ENCODE data around the gene TMEM97. TPM values are rescaled to one million over a fixed set of nuclear protein-coding genes. Genes with fewer than 3 reads are reported as not detected.

TMEM97 gene
- total RNA-seq, 4 donors from 2014 or later, result 15.4 to 28.2 (median 20.9) TPM

DNA sequence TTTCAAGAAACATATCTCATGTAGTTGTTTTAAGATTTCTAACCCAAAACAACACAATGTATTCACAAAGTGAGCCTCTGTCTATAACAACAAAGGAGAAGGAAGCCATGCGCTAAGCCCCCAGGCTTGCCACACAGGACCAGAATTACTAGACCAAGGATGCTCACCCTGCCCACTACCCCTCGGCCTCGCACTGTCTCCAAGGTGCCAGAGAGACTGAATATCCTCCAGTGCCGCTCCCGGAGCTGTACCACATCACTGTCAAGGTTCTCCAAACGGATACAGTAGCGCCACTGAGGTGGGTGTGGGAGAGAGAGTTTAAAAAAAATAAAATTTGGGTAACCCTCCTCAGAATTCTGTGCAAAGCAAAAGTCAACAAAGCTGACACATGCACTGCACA lies 31.3 kb downstream of the TMEM97 start:
- WGBS, result 87% methylated on average over 7 of the region's 7 CpGs
- H3K9me3 ChIP-seq, result no peaks in the 10 kb centered on the region
- DNase-seq (ENCODE audit: low spot score in 2 of 2), result no peak
- no peak overlapping the region for H3K27ac ChIP-seq
- peaks cover 11% of the 10 kb centered on the region for H3K4me1 ChIP-seq
- TF ChIP-seq, protein P1, sequence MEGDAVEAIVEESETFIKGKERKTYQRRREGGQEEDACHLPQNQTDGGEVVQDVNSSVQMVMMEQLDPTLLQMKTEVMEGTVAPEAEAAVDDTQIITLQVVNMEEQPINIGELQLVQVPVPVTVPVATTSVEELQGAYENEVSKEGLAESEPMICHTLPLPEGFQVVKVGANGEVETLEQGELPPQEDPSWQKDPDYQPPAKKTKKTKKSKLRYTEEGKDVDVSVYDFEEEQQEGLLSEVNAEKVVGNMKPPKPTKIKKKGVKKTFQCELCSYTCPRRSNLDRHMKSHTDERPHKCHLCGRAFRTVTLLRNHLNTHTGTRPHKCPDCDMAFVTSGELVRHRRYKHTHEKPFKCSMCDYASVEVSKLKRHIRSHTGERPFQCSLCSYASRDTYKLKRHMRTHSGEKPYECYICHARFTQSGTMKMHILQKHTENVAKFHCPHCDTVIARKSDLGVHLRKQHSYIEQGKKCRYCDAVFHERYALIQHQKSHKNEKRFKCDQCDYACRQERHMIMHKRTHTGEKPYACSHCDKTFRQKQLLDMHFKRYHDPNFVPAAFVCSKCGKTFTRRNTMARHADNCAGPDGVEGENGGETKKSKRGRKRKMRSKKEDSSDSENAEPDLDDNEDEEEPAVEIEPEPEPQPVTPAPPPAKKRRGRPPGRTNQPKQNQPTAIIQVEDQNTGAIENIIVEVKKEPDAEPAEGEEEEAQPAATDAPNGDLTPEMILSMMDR (IDR thresholded peaks at IDR 0.05), result no peak
- TF ChIP-seq POLR2AphosphoS5 (IDR thresholded peaks at IDR 0.05) (no peak), POLR2A (IDR thresholded peaks at IDR 0.05) (no peak), EP300 (IDR thresholded peaks at IDR 0.05) (no peak)
- peaks cover 99% of the 10 kb centered on the region for H3K36me3 ChIP-seq
- H3K27me3 ChIP-seq, result no peaks in the 10 kb centered on the region
- H3K4me3 ChIP-seq, result no peak overlapping the region

DNA sequence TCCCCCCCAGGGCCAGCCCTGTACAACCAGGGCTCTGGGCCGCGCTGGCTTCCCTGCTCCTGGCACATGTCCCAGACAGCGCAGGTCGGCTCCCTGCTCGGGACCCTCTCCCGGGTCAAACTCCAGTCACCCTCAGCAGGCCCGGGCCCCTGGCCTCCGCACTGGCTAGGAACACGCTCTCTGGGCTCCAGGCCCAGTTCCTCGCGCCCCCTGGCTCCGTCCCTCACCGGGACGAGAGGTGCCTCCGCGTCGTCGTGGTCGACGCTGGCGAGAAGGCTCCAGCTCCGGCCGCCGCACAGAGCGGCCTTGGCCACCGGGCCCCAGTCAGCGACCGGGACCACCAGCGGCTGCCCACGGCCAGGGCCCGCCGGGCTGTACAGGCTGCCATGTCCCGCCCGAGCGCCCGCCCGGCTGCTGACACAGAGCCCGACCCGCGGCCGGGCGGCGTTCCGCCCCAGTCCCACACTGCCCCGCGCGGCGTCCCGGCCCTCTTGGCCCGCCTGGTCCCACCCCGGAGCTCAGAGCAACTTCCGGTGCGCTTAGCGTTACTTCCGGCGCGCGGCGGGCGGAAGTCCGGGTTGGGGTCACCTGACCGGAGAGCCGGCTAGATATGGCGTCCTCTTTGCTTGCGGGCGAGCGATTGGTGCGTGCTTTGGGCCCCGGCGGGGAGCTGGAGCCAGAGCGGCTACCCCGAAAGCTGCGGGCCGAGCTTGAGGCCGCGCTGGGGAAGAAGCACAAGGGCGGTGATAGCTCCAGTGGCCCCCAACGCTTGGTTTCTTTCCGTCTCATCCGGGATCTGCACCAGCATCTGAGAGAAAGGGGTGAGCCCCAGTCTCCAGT lies 38.3 kb downstream of the TMEM97 start, which contains the start of gene POLDIP2:
TSS of gene POLDIP2 (minus strand) at position 467 of the 840 bp plus-strand sequence. CDS start at position 388, 79 bp downstream.
- H3K4me3 ChIP-seq, result peak within 1 kb of the TSS; percentile 89
- TF ChIP-seq EP300 (IDR thresholded peaks at IDR 0.05) (no peak), POLR2A (IDR thresholded peaks at IDR 0.05) (peak; percentile 72 to 94), POLR2AphosphoS5 (IDR thresholded peaks at IDR 0.05) (peak in 2 of 3 donors; percentile 84 to 93)
- TF ChIP-seq, protein P1 (IDR thresholded peaks at IDR 0.05), result no peak
- peak within 1 kb of the TSS; percentile 87 for H3K27ac ChIP-seq
- no peaks in the 10 kb centered on the region for H3K27me3 ChIP-seq
- H3K4me1 ChIP-seq, result peaks cover 23% of the 10 kb centered on the region
- 0% methylated on average over 15 of the region's 80 CpGs for WGBS
- no peaks in the 10 kb centered on the region for H3K9me3 ChIP-seq
- DNase-seq (ENCODE audit: low spot score in 2 of 2), result peak; percentile 96 to 97
- H3K36me3 ChIP-seq, result peaks cover 61% of the 10 kb centered on the region

DNA sequence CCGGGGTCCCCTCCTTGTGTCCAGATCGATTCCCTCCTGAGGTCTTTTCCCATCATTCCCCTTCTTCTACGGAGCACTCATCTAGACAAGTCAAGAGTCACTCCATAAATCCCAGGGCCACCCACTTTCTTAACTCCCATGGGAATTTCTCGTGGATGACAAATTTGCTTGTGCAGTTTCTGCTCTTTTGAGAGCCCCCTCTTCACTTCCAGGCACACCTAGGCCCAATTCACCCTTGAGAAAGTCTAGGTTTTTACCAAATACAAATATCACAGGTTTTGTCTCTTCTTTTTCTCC lies 38.8 kb downstream of the TMEM97 start:
- no peaks in the 10 kb centered on the region for H3K27me3 ChIP-seq
- 6% methylated on average over 4 of the region's 4 CpGs for WGBS
- H3K4me1 ChIP-seq, result peaks cover 23% of the 10 kb centered on the region
- H3K4me3 ChIP-seq, result peak overlapping the region; percentile 89
- peak overlapping the region; percentile 87 for H3K27ac ChIP-seq
- peaks cover 61% of the 10 kb centered on the region for H3K36me3 ChIP-seq
- TF ChIP-seq, protein P1 (IDR thresholded peaks at IDR 0.05), result no peak
- no peak for TF ChIP-seq EP300 (IDR thresholded peaks at IDR 0.05)
- no peak for TF ChIP-seq POLR2AphosphoS5 (IDR thresholded peaks at IDR 0.05)
- TF ChIP-seq POLR2A (IDR thresholded peaks at IDR 0.05), result no peak
- no peaks in the 10 kb centered on the region for H3K9me3 ChIP-seq
- no peak for DNase-seq (ENCODE audit: low spot score in 2 of 2)

DNA sequence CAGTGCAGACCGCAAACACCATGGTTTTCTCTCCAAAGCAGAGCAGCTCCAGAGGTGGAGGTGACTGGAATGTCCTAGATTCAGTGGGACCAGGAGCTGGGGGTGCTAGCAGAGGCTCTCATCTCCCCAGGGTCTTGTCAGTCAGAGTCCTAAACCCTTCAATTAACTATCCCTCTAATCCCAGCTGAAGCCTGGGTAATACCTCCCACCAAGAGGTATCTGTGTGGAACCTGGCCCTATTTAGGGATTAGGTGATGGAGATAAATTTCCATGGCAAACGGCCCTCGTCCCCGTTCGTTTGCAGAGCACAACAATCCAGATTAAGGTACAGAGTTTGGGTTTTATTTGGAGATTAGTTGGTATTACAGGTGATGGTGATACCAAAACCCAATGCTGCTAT lies 44.2 kb downstream of the TMEM97 start:
- Histone ChIP-seq H3K27ac (no peak overlapping the region), H3K9me3 (no peaks in the 10 kb centered on the region), H3K4me3 (no peak overlapping the region), H3K36me3 (peaks cover 60% of the 10 kb centered on the region), H3K4me1 (peaks cover 4% of the 10 kb centered on the region), H3K27me3 (no peaks in the 10 kb centered on the region)
- TF ChIP-seq POLR2A (IDR thresholded peaks at IDR 0.05) (no peak), POLR2AphosphoS5 (IDR thresholded peaks at IDR 0.05) (no peak), EP300 (IDR thresholded peaks at IDR 0.05) (no peak)
- TF ChIP-seq, protein P1 (IDR thresholded peaks at IDR 0.05), result no peak
- 88% methylated on average over 5 of the region's 5 CpGs for WGBS
- no peak for DNase-seq (ENCODE audit: low spot score in 2 of 2)

DNA sequence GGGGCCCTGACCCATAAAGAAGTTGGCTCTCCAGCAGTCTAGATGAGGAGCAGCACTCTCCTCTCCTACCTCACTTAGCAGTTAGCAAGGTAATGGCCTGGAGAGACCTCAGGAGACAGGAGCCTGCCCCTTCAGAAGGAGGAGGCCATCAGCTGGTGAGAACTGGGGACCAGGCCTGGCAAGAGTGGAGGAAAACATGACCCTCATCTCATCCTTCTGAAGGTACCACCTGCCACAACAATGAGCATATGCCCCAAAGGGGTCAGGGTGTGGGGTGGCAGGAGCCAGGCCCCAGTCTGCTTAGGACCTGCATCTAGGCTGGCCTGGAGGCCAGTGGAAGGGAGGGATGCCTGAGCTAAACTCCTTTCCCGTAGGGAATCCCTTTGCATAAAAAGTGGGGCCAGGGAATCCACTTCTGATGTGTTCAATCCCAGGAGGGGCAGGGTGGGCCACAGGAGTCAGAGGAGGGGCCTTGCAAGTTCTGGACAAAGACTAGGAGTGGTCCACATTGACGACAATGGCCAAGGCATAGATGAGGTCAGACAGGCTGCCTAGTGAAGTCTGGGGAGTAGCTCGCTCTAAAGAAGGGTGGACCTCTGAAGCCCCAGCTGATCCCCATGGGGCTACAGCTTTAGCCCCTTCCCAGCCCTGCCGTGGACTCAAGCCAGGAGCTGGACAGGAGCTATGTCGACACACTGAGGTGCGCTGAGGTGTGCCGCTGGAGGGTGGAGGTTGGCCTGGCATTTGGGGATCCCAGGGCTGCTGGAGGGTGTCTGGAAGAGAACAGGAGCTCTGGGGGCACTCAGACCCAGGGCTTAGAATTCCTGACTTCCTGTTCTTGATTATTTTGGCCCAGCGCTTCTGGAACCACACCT lies 45.0 kb downstream of the TMEM97 start:
- Histone ChIP-seq H3K4me1 (no peaks in the 10 kb centered on the region), H3K4me3 (no peak overlapping the region), H3K27me3 (no peaks in the 10 kb centered on the region), H3K9me3 (no peaks in the 10 kb centered on the region), H3K36me3 (peaks cover 60% of the 10 kb centered on the region), H3K27ac (no peak overlapping the region)
- WGBS, result 89% methylated on average over 6 of the region's 8 CpGs
- DNase-seq (ENCODE audit: low spot score in 2 of 2), result no peak
- TF ChIP-seq POLR2A (IDR thresholded peaks at IDR 0.05), result no peak
- no peak for TF ChIP-seq POLR2AphosphoS5 (IDR thresholded peaks at IDR 0.05)
- TF ChIP-seq EP300 (IDR thresholded peaks at IDR 0.05), result no peak
- TF ChIP-seq, protein P1 (IDR thresholded peaks at IDR 0.05), result no peak

Measured in suprapubic skin (tissue), 4 donors.